Thymus (tissue), 11 donors: ENCODE measurements around the gene ANP32A. TPM values are rescaled to one million over a fixed set of nuclear protein-coding genes. Genes with fewer than 3 reads are reported as not detected.
A peak's percentile ranks its signal among the peaks of the same experiment; 100 is the strongest.

Experiments
- DNase-seq, 9 donors: peaks; one replicate each; pipeline ENCODE4 v3.0.0-alpha.2; 2013; ENCODE audit warnings: low spot score in 9 of 9, low read depth in 6 of 9, missing footprints in 1 of 9
- H3K27ac ChIP-seq, 2 donors: one replicate each; pipeline ENCODE4 v1.5.1; 2013; ENCODE audit warnings: control low read depth in 1 of 2, low read depth in 1 of 2, low read length in 1 of 2, mild to moderate bottlenecking in 1 of 2, moderate library complexity in 1 of 2
- H3K27me3 ChIP-seq, 2 donors: one replicate each; pipeline ENCODE4 v1.5.1; 2013; ENCODE audit warnings: low read length in 1 of 2; ENCODE audit not compliant: control insufficient read depth in 2 of 2, insufficient read depth in 1 of 2
- H3K36me3 ChIP-seq, 2 donors: one replicate each; pipeline ENCODE4 v1.5.1; 2013; ENCODE audit warnings: low read length in 1 of 2, mild to moderate bottlenecking in 1 of 2, moderate library complexity in 1 of 2; ENCODE audit not compliant: control insufficient read depth in 2 of 2, insufficient read depth in 2 of 2
- H3K4me1 ChIP-seq, 2 donors: one replicate each; pipeline ENCODE4 v1.5.1; 2013; ENCODE audit warnings: low read length in 2 of 2; ENCODE audit not compliant: control insufficient read depth in 2 of 2, insufficient read depth in 2 of 2
- H3K4me3 ChIP-seq, 2 donors: one replicate each; pipeline ENCODE4 v1.5.1; 2013; ENCODE audit warnings: low read length in 2 of 2, control low read depth in 1 of 2, mild to moderate bottlenecking in 1 of 2
- H3K9me3 ChIP-seq, 2 donors: one replicate each; pipeline ENCODE4 v1.5.1; 2013; ENCODE audit warnings: low read length in 1 of 2, mild to moderate bottlenecking in 1 of 2; ENCODE audit not compliant: control insufficient read depth in 2 of 2, insufficient read depth in 1 of 2
- WGBS: extraction: QIAGEN DNeasy Blood & Tissue Kit; methylation state at CpG from one replicate; pipeline ENCODE4 v1.1.7; 2013; 5-methylcytosine and 5-hydroxymethylcytosine counted together
- polyA plus RNA-seq: library from polyadenylated mRNA; stranded (reverse); fragments of 200-250 nt; gene quantifications from one replicate; pipeline ENCODE4 v1.2.3, GENCODE V29; 2013
- total RNA-seq: library from RNA; stranded (reverse); fragments of 120-200 nt; gene quantifications from one replicate; pipeline ENCODE4 v1.2.4, GENCODE V29; 2013
- donor health status: healthy.

ANP32A gene
- total and polyA plus RNA-seq, 2 donors, result 115 to 142 TPM

GRCh38 chr15:68797191-68797590, 23.5 kb downstream of the ANP32A start:
- Histone ChIP-seq H3K27ac (no peak overlapping the region), H3K36me3 (peaks cover 8 to 36% of the 10 kb centered on the region in 2 donors), H3K4me3 (no peak overlapping the region), H3K4me1 (peaks cover 30 to 66% of the 10 kb centered on the region in 2 donors), H3K27me3 (no peaks in the 10 kb centered on the region), H3K9me3 (no peaks in the 10 kb centered on the region)
- 65% methylated on average over 3 of the region's 3 CpGs for WGBS
- DNase-seq, result no peak

GRCh38 chr15:68796576-68796975, 24.1 kb downstream of the ANP32A start:
- Histone ChIP-seq H3K36me3 (peaks cover 8 to 37% of the 10 kb centered on the region in 2 donors), H3K27me3 (no peaks in the 10 kb centered on the region), H3K4me3 (no peak overlapping the region), H3K27ac (no peak overlapping the region), H3K4me1 (peaks cover 36 to 72% of the 10 kb centered on the region in 2 donors), H3K9me3 (no peaks in the 10 kb centered on the region)
- no peak for DNase-seq
- 97% methylated on average over 6 of the region's 6 CpGs for WGBS

DNA sequence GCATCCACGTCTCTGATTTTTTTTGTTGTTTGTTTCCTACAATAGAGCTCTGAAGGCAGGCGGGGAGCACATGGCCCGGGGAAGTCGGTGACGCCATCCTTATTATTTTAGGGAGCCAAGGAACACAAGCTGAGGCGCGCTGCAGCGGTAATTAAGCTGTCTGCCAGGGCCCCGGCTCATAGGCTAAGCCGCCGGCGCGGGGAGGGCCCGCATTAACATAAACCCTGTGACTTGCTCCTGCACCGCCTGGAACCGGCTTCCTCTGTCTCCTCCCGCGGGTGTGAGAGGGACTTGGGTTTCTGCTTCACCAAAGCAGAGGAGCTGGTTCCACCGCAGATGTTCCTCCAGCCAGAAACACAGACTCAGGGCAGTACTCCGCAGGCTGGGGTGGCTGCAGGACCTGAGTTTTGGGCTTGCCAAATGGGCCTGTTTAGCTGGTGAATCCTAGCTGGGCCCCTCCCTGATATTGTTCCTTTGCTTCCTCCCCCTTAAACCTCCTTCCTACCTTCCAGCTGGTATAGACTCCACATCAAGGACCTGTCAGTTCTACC, 25.3 kb downstream of the ANP32A start:
- peak overlapping the region in 1 of 2 donors; percentile 13 for H3K4me3 ChIP-seq
- 11% methylated on average over 20 of the region's 20 CpGs for WGBS
- DNase-seq, result peak in 7 of 9 donors; percentile 53 to 90 (median 81)
- no peaks in the 10 kb centered on the region for H3K9me3 ChIP-seq
- H3K27me3 ChIP-seq, result no peaks in the 10 kb centered on the region
- H3K4me1 ChIP-seq, result peaks cover 48 to 84% of the 10 kb centered on the region in 2 donors
- peak overlapping the region; percentile 82 to 88 for H3K27ac ChIP-seq
- peaks cover 8 to 34% of the 10 kb centered on the region in 2 donors for H3K36me3 ChIP-seq

- peaks cover 9 to 37% of the 10 kb centered on the region in 2 donors for H3K36me3 ChIP-seq
- H3K27me3 ChIP-seq, result no peaks in the 10 kb centered on the region
- no peak overlapping the region for H3K4me3 ChIP-seq
- DNase-seq, result no peak
- 55% methylated on average over 5 of the region's 5 CpGs for WGBS
- H3K9me3 ChIP-seq, result no peaks in the 10 kb centered on the region
- H3K4me1 ChIP-seq, result peaks cover 53 to 89% of the 10 kb centered on the region in 2 donors
- peak overlapping the region; percentile 61 to 88 for H3K27ac ChIP-seq
Observed at GRCh38 chr15:68794863-68795262, 25.8 kb downstream of the ANP32A start.

DNA sequence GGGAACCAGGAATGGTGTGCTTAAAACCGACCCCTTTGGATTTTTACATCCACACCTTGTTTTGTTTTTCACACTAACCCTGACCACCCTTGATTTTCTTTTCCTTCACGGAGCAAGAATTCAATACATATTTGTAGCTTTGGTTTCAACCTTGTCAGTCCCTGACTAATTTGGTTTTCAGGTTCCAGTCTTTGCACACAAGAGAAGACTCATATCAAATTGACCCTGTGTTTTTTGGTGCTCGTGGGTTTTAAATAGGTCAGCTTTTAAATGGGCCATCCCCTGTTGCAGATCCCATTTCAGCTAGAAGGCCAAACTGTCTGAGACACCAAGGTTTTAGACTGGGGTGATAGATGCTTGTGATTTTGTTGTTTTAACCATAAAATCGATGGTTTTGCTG, 26.4 kb downstream of the ANP32A start:
- no peak for DNase-seq
- Histone ChIP-seq H3K36me3 (peaks cover 12 to 34% of the 10 kb centered on the region in 2 donors), H3K27me3 (no peaks in the 10 kb centered on the region), H3K4me3 (no peak overlapping the region), H3K9me3 (no peaks in the 10 kb centered on the region), H3K27ac (peak overlapping the region; percentile 26 to 88), H3K4me1 (peaks cover 59 to 95% of the 10 kb centered on the region in 2 donors)
- 79% methylated on average over 4 of the region's 4 CpGs for WGBS

- peaks cover 59 to 99% of the 10 kb centered on the region in 2 donors for H3K4me1 ChIP-seq
- peak overlapping the region; percentile 26 to 88 for H3K27ac ChIP-seq
- H3K4me3 ChIP-seq, result no peak overlapping the region
- 93% methylated on average over 6 of the region's 6 CpGs for WGBS
- no peaks in the 10 kb centered on the region for H3K27me3 ChIP-seq
- H3K9me3 ChIP-seq, result no peaks in the 10 kb centered on the region
- DNase-seq, result no peak
- peaks cover 11 to 29% of the 10 kb centered on the region in 2 donors for H3K36me3 ChIP-seq
Observed at GRCh38 chr15:68793776-68794175, 26.9 kb downstream of the ANP32A start.

- no peak for DNase-seq
- no peaks in the 10 kb centered on the region for H3K27me3 ChIP-seq
- 94% methylated on average over 14 of the region's 14 CpGs for WGBS
- H3K27ac ChIP-seq, result peak overlapping the region in 1 of 2 donors; percentile 90
- peaks cover 63 to 99% of the 10 kb centered on the region in 2 donors for H3K4me1 ChIP-seq
- peaks cover 15 to 29% of the 10 kb centered on the region in 2 donors for H3K36me3 ChIP-seq
- no peak overlapping the region for H3K4me3 ChIP-seq
- no peaks in the 10 kb centered on the region for H3K9me3 ChIP-seq
Observed at GRCh38 chr15:68792901-68793766, 27.6 kb downstream of the ANP32A start.

DNA sequence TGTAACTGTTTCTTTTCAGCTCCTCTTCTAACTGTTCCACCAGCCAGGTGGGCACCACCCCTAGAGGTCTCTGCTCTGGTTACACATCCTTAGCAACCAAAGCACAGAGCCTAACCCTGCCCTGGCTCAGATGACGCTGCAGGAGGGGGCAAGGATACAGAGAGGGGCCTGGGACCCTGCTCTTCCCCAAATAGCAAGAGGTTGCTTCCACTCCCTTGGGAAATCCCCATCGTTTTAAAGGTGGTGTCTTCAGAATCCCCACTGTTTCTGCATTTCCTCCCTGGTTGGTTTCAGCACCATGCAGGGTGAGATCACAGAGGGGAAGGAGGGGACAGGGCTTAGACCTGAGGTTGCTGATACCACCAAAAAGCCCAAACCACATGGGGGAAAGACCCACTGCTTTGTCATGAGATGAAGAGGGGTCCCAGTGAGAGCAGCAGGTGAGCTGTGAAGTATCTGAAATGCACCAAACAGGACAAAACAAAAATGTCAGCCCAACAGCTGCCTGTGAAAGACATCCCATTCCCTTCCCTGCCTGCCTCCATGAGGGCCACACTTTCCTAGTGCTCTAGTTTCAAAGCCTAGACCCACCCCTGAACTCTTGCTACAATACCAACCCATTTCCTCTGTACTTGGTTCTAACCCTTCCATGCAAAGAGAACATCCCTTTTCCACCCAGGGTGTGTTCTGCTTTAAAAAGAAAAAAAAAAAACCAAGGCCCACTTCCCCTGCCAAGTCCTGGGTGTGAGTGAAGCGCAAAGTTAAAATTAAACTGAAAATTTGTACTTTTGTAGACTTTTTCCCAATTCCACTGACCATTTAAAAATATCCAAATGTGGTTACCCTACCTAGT, 29.0 kb downstream of the ANP32A start:
- Histone ChIP-seq H3K27ac (peak overlapping the region; percentile 75 to 90), H3K4me3 (peak overlapping the region in 1 of 2 donors; percentile 9), H3K27me3 (no peaks in the 10 kb centered on the region), H3K36me3 (peaks cover 29 to 41% of the 10 kb centered on the region in 2 donors), H3K9me3 (no peaks in the 10 kb centered on the region), H3K4me1 (peaks cover 59 to 99% of the 10 kb centered on the region in 2 donors)
- peak in 8 of 9 donors; percentile 38 to 87 (median 68) for DNase-seq
- 28% methylated on average over 3 of the region's 3 CpGs for WGBS
